ENCODE results near the gene GRM2. TPM values are rescaled to one million over a fixed set of nuclear protein-coding genes. Genes with fewer than 3 reads are reported as not detected.
A peak's percentile ranks its signal among the peaks of the same experiment; 100 is the strongest.

The GRM2 gene
- total RNA-seq, 1 donor from 2014 or later, result 0.03 TPM

DNA sequence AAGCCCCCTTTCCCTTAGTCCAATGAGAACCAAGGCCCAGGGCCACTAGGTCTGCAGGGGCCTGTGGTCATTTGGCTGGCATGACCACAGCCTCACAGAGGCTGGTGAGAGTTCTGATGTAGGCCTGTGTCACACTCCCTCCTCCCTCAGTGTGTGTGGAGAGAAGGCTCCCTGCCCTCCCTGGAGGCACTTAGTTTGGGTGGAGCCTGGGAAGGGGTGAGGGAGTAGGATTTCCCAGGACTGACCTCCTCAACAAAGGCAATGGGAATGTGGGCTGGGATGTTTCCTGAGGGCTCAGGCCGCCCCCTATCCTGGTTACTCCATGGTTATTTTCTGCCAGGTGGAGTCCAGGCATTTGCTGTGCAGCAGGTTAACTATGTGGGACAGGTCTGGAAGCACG, 28.2 kb upstream of the GRM2 start:
- DNase-seq (ENCODE audit: missing footprints), result no peak
- intact Hi-C loops (cut with DNase I), result no loop called here
- ATAC-seq, result no peak

DNA sequence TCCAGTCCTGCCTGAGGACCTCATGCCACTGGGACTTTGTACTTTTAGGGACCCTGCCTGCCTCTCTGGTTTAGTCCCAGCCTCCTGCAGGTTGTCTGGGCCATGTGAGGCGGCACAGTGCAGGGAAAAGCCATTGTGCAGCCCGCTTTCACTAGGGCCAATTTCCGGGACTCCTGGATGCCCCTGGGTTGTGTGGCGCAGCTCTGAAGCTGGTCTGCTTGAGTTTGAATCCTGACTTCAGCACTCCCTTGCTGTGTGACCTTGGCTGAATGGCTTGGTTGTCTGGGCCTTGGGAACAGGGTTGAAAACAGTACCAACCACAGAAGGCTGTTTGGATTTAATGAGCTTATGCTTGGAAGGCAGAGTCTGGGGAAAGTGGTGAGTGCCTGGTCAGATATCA, 27.6 kb upstream of the GRM2 start:
- ATAC-seq, result no peak
- intact Hi-C loops (cut with DNase I), result no loop called here

DNA sequence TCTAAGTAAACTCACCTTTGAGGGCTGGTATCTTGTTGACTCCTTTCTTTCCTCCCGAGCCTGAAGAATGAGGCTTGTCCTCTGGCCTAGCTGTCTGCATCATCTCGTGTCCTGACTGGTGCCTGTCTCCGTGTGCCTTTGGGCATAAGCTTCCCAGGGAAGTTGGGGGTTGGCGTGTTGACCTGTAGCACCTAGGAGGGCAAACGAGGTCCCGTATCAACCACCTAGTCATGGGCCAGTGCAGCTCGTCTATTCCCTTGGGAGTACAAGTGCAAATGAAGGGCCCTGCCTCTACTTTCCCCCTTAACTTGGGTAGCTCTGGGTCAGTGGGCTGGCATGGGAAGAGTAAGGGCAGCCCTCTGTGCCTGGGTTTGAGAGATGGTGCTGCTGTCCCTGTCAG, 27.1 kb upstream of the GRM2 start:
- DNase-seq (ENCODE audit: missing footprints), result no peak

More for the DNA sequence above, 27.6 kb upstream of the GRM2 start:
- no peak for DNase-seq (ENCODE audit: missing footprints)

DNA sequence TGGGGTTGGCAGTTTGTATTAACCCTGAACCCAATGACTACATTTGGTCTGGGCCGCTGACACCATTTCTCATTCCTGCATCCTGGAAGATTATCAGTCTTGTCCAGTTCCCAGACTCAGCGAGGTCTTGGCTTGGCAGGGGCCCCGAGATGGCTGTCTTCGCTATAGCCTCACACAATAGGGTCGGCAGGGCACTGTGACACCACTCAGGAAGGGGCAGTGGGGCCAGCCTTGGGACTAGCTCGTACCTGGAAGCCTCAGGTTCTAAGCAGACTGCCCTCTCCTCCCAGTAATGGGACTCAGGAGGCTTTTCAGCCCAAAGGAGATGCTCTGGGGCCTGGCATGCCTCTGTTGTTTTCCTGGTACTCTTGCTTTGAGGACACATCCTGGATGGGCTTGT, 26.7 kb upstream of the GRM2 start:
- ATAC-seq, result no peak
- peak; percentile 59 for DNase-seq (ENCODE audit: missing footprints)
- intact Hi-C loops (cut with DNase I), result no loop called here

More for the DNA sequence above, 27.1 kb upstream of the GRM2 start:
- intact Hi-C loops (cut with DNase I), result no loop called here
- ATAC-seq, result no peak

DNA sequence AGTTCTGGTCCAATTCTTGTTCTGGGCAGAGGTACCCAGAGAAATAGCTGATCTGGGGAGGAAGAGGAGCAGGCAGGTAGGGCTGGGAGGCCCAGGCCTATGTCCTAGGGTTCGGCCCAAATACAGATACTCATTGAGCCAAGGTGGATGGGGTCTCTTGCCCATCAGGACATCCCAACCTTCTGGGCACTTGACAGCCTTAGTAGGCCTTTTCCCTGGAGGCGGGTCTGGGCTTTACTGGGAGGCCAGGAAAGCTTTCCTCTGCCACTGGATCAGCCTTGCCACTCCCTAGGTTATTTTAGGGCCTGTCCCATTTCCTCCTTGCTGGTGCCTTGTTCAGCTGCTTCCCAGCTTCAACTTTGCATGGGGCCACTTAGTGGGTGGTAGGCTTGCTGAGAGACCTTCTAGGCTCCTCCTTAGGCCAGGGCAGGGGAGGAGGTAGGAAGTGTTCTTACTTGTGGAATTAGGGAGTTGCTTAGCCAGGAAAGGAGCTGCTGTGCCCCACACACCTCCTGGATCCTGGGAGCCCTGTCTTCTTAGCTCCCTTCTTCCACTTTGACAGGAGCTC, 26.1 kb upstream of the GRM2 start:
- DNase-seq (ENCODE audit: missing footprints), result peak; percentile 21
- no peak for ATAC-seq
- intact Hi-C loops (cut with DNase I), result no loop called here

DNA sequence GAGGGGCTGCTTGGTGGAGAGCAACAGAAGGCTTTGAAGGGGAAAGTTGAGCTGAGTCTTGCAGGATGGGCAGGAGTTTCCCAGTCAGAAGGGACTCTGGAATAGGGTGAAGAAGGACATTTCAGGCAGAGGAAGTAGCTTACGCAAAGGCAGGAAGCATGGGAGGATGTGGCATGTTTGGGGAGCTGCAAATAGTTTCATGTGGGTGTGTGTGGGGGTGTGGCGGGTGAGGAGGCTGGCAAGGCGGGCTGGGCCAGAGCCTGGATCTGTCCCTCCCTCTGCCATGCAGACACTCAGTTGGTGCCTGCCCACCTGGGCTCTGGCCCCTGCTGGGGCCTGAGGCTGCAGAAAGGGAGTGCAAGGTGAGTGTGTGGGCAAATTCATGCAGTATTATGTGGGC, 25.4 kb upstream of the GRM2 start:
- DNase-seq (ENCODE audit: missing footprints) (peak; percentile 76), ATAC-seq (peak; percentile 27)
- intact Hi-C loops (cut with DNase I), result no loop called here

DNA sequence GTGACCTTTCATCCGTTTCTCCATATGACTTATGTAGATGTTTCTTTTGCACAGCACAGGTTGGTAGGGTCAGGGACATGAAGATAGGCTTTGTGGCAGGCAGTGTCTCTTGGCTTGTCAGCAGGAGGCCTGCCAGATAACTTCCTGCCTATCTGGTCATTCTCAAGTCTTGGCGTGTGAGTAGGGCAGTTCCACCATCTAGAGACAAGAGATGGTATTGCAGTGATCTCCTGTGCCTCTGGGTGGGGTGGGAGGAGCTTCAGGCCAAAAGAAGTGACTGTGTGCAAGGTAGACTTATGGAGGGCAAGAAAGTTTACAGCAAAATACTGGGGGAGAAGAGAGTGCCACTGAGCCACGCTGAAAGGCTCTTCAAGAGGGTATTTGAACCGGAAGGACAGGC, 24.8 kb upstream of the GRM2 start:
- intact Hi-C loops (cut with DNase I), result no loop called here
- DNase-seq (ENCODE audit: missing footprints) (peak; percentile 63), ATAC-seq (peak; percentile 79)

DNA sequence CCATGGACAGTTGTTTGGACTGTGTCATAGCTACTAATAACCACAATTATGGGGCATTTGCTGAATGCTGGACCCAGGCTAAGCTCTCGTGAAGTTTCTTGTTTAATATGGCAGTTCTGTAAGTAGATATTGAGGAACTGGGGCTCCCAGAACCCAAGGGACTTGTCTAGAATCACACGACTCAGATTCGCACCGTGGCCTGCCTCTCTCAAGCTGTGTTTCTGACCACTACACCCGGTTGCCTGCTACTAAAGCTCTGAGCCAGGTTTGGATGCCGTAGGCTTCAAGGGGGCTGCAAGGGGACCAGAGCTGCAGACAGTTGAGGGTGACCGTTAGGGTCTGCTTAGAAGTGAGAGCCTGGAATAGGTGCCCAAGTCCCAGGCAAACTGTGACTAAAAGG, 24.3 kb upstream of the GRM2 start:
- intact Hi-C loops (cut with DNase I), result no loop called here
- ATAC-seq (no peak), DNase-seq (ENCODE audit: missing footprints) (peak; percentile 22)

DNA sequence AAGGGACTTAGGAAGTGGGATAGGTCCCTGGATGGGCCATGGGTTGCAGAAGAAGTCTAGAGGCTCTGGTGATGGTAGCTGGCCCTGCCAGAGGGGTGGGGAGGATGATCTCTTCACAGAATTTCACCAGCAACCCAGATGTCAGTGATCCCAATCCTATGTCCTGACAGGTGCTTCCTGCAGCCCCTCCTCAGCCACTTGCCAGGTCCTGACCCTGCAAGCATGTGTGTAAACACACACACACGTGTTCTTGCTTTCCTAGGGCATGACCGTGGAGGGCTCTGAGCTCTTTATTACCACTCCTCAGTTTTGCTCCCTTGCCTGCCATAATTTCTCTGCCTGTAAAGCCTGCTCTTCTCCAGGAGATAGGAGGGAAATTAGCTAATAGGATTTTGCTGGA, 23.3 kb upstream of the GRM2 start:
- ATAC-seq, result no peak

DNA sequence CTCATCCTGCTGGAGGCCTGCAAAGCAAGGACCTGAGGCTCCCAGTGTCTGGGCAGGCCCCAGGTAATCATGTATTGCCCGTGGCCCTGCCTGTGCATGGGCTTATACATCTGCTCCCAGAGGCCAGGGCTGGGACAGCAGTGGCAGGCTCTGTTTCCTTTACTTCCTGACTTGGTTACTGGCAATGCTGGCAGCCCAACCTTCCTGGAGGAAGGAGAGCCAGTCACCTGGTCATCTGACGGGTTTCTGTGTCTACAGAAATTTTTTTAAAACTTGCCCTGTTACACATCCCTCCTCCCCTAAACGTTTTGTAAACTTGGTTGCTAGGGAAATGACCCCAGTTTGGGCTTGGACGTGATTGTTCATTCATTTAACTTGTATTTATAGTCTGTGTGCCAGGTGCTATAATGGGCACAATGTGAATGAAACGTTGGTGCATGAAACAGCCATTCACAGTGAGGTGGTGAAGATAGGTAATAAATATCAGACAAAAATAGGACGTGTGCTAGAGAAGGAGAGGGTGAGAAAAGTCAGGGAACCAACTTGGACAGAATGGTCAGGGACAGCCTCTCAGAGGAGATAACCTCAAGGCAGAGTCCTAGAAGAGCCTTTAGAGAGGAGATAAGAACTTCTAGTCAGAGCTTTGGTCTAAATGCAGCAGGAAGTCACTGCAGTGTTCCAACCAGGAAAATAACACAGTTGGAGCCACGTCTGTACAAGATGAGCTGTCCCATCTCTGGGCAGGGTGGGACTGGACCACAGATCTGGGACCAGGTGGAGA, 21.7 kb upstream of the GRM2 start:
- peak; percentile 11 for DNase-seq (ENCODE audit: missing footprints)
- intact Hi-C loops (cut with DNase I), result no loop called here
- no peak for ATAC-seq

More for the DNA sequence above, 23.3 kb upstream of the GRM2 start:
- intact Hi-C loops (cut with DNase I), result no loop called here
- peak; percentile 34 for DNase-seq (ENCODE audit: missing footprints)

DNA sequence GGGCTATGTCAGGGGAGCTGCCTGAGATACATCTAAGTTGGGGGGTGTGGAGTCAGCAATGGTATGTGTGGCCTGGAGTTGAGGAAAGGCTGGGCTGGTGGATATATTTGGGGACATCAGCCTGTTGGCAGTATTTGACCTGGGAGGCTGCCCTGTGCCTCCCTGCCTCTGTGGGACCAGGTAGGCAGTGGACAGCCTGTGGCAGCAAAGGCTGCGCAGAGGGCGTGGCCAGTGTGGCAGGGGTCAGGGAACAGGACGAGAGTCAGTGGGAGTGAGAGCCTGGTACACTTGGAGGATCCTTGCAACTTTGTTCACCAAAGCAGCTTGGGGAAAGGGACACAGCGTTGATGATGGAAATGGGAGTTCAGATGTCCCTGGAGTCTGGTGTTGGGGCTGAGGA, 20.8 kb upstream of the GRM2 start:
- DNase-seq (ENCODE audit: missing footprints), result peak; percentile 45
- ATAC-seq, result no peak
- intact Hi-C loops (cut with DNase I), result no loop called here

DNA sequence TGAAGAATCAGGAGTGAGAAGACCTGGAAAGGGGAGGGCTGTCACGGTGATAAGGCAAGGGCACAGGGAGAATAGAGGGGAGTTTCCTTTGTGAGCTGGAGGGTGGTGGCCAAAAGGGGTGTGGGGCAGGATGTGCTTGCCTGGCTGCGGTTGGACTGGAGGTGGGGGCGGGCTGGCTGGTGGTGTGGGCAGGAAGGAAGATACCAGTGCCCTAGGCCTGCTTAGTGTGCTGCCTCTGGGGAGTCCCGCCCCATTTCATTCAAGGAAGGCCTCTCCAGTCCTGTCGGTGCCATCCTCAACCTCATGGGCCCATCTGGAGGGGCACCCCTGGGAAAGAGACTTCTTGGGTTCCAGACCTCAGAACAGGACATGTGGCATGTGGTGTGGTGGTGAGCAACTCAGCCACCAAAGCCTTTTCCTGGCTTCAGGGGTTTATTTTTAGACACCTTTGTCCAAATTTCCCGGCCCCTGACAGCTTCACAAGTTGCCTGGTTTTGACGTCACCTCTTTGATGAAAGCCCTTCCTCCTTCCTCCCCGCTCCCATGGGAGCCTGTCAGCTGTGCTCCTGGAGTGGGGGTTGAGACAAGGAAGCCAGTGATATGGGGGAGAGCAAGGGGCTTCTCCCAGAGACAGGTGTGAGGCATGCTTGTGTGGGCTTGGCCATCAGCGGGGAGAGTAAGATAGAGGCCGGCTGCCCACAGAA, 20.2 kb upstream of the GRM2 start:
- peak; percentile 45 for ATAC-seq
- DNase-seq (ENCODE audit: missing footprints), result peak; percentile 79
- intact Hi-C loops (cut with DNase I), result no loop called here

DNA sequence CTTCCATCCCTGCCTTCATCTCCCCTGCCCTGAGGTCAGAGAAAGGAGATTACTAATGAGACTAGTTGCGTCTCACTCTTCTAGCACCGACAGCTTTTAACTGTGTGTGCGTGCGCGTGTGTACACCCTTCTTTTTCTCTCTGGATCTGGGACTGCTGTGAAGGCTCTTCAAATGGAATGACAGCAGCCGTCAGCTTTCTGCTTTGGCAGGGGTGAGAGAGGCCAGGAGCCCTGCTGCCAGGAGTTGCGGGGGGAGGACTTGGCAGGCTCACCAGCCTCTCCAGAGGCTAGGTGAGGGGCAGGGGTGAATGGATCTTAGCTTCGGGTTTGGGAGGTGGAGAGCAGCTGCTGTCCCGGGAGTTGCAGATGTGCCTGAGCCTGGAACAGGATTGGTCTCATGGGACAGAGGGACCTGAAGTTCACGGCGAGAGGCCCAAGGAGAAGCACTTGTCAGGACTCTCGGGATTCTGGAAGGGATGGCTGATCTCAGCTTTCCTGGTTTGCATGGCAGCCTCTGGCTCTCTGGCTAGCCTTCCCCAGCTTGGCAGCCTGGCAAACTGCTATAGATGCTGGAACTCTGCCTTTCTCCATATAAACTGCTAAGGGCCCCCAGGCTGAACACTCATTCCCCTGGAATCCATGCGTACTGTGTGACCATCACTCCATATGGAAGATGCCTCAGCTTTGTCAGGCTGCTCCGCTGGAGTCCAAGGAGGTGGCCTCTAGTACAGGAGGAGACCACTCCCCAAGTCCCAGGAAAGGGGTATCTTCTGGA, 19.2 kb upstream of the GRM2 start:
- intact Hi-C loops (cut with DNase I), result no loop called here
- ATAC-seq (peak; percentile 71), DNase-seq (ENCODE audit: missing footprints) (peak; percentile 58)

DNA sequence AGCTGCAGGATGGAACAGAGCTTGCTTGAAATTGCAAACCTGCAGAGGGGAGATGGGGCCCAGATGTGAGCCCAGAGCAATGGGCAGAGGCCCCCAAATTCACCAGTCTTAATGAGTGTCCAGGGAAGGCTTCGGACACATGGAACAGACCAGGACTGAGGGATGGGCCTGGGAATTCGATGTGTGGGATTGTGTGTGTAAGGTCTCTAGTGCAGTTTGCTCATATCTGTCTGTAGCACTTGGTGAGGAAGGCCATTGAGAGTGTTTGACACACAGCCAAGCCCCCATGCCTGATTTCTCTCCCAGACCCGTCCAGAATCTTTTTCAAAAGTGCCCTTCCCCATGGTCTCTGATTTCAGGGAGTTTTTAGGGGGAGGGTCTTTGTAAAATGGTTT, 18.7 kb upstream of the GRM2 start:
- intact Hi-C loops (cut with DNase I), result no loop called here
- no peak for ATAC-seq
- DNase-seq (ENCODE audit: missing footprints), result peak; percentile 4

DNA sequence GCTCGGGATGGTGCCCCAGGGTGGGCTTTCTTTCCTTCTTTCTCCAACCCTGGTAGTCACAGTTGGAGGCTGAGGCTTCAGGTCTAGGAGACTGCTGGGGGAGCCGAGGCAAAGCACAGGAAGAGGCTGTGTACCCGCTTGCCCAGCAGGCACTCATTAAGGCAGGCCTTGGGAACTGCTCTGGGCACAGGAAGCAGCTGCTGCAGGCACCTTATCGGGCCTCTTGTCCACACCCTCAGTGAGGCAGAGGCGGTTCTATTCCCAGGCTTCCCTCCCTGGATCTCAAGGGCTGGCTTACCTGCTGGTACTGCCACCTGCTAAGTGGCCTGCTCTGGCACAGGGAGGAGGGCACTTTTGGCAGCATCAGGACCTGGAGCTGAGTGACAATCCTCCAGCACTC, 15.8 kb upstream of the GRM2 start:
- no peak for ATAC-seq
- intact Hi-C loops (cut with DNase I), result no loop called here
- DNase-seq (ENCODE audit: missing footprints), result no peak

DNA sequence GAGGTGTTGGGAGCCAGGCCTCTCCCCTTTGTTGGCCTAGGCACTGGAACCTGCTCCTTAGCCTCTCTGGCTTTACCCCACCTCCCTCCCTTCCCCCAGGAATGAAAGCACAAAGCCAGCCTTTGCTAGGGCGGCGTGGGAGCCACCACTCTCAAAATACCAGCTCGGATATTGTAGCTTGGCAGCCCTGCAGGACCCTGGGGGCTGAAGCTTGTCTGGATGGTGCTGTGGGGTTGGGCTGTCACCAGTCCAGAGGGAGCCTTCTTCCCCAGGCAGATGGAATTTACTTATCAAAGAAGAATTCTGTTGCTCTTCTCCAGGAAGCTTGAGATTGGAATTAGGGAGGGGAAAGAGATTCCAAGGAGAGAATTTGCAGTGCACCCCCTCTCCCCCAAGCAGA, 14.9 kb upstream of the GRM2 start:
- ATAC-seq (no peak), DNase-seq (ENCODE audit: missing footprints) (peak; percentile 9)
- intact Hi-C loops (cut with DNase I), result no loop called here

DNA sequence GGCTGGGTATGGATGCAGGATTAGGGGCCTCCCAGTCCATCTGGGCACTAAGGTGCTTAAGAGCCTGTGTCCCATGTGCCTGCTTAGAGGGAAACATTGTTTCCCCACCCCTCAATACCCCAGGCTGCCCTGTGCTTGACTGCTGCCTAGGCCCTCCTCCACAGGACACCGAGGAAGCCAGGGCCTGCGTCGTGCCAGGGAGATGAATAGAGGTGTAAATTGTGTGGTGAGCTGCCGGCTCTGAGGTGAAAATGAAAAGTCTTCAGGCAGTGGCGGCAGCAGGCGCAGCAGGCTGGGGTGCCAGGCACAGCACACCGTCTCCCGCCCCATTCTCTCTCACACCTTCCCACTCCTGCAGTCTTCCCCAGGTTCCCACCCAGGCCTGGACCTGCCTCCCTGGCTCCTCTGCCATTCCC, 13.9 kb upstream of the GRM2 start:
- intact Hi-C loops (cut with DNase I), result no loop called here
- DNase-seq (ENCODE audit: missing footprints) (peak; percentile 1), ATAC-seq (peak; percentile 4)

DNA sequence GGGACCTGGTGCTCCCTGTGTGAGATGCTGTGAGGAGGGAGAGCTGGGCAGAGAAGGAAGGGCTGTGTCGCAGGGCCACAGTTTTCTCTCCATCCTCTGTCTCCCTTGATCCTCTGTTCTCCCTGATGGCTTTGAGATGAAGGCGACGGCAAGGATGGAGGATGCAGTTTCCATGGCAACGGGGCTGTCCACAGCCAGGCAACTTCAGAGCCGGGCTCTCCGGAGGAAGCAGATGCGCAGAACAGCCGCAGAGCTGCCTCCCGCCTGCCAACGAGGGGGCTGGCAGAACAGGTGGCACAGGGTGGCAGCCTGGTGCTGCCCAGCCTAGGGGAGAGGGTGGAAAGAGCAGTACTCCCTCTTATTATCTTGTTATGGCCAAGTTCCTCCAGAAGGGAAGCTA, 9.9 kb upstream of the GRM2 start:
- peak; percentile 13 for DNase-seq (ENCODE audit: missing footprints)

DNA sequence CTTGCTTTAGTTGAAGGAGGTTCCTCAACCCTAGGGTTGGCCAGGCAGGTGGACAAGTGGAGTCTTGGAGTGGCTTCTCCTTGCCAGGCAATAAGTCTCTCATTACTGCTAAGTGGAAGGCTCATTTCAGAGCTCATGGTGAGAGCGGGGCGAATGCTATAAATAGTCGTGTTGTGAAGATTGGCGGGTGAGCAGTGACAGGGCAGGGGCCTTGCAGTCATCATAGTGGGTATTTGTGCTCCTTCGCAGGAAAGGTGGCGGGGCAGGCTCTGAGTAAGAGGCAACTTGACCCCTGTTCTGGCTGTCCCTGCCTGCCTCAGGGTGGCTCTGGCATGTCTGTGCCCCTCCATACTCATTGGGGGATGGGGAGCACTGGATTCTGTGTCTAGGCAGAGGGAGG, 8.7 kb upstream of the GRM2 start:
- intact Hi-C loops (cut with DNase I), result no loop called here
- ATAC-seq (no peak), DNase-seq (ENCODE audit: missing footprints) (no peak)

More for the DNA sequence above, 9.9 kb upstream of the GRM2 start:
- intact Hi-C loops (cut with DNase I), result no loop called here
- no peak for ATAC-seq
